Neural progenitor cell (in vitro differentiated cells): ENCODE measurements around the gene EYA3. TPM values are rescaled to one million over a fixed set of nuclear protein-coding genes. Genes with fewer than 3 reads are reported as not detected.
A peak's percentile ranks its signal among the peaks of the same experiment; 100 is the strongest.

Experiments used
- DNase-seq: peaks from one replicate; pipeline ENCODE4 v3.0.0-alpha.2; 2016; ENCODE audit warnings: low spot score
- H2AFZ ChIP-seq: fragments of 200-600 bp; sonication (generic); replicated peaks from 2 replicates; pipeline ENCODE4 v1.6.1; 2016; ENCODE audit warnings: antibody characterized with exemption
- H3F3A ChIP-seq: fragments of 200-600 bp; sonication (generic); 2 replicates; pipeline ENCODE4 v1.6.1; 2016; ENCODE audit warnings: antibody characterized with exemption, low read depth
- H3K27ac ChIP-seq: fragments of 200-600 bp; sonication (generic); 2 replicates; pipeline ENCODE4 v1.5.1; 2016; ENCODE audit warnings: mild to moderate bottlenecking
- H3K27me3 ChIP-seq: fragments of 200-600 bp; sonication (generic); 2 replicates; pipeline ENCODE4 v1.6.1; 2016; ENCODE audit warnings: mild to moderate bottlenecking, moderate library complexity
- H3K36me3 ChIP-seq: fragments of 200-600 bp; sonication (generic); 2 replicates; pipeline ENCODE4 v1.5.1; 2016
- H3K4me1 ChIP-seq: fragments of 200-600 bp; sonication (generic); 2 replicates; pipeline ENCODE4 v1.6.1; 2016; ENCODE audit warnings: mixed run types
- H3K4me2 ChIP-seq: fragments of 200-600 bp; sonication (generic); 2 replicates; pipeline ENCODE4 v1.6.1; 2016
- H3K4me3 ChIP-seq: fragments of 200-600 bp; sonication (generic); 2 replicates; pipeline ENCODE4 v1.5.1; 2016
- H3K79me2 ChIP-seq: fragments of 200-600 bp; sonication (generic); 2 replicates; pipeline ENCODE4 v1.6.1; 2016; ENCODE audit warnings: low read depth
- H3K9ac ChIP-seq: fragments of 200-600 bp; sonication (generic); 2 replicates; pipeline ENCODE4 v1.6.1; 2016
- H3K9me3 ChIP-seq: fragments of 200-600 bp; sonication (generic); 2 replicates; pipeline ENCODE4 v1.5.1; 2016; ENCODE audit warnings: low read depth
- H4K20me1 ChIP-seq: fragments of 200-600 bp; sonication (generic); 2 replicates; pipeline ENCODE4 v1.6.1; 2016; ENCODE audit warnings: low read depth
- H3K27ac Mint-ChIP-seq: 3 replicates; pipeline ENCODE4 v1.8.0; 2021; ENCODE audit warnings: mixed read lengths
- H3K27me3 Mint-ChIP-seq: 2 replicates; pipeline ENCODE4 v1.8.0; 2022; ENCODE audit warnings: low read depth, mild to moderate bottlenecking, inconsistent platforms, moderate library complexity, mixed read lengths; ENCODE audit not compliant: insufficient read depth
- H3K36me3 Mint-ChIP-seq: 3 replicates; pipeline ENCODE4 v1.8.0; 2021; ENCODE audit warnings: mixed read lengths
- H3K4me1 Mint-ChIP-seq: 3 replicates; pipeline ENCODE4 v1.8.0; 2021; ENCODE audit warnings: mixed read lengths
- H3K4me3 Mint-ChIP-seq: 3 replicates; pipeline ENCODE4 v1.8.0; 2021; ENCODE audit warnings: mild to moderate bottlenecking, moderate library complexity, mixed read lengths
- H3K9me3 Mint-ChIP-seq: 3 replicates; pipeline ENCODE4 v1.8.0; 2020; ENCODE audit warnings: mixed read lengths
- EZH2 ChIP-seq: fragments of 200-600 bp; sonication (generic); IDR thresholded peaks from 2 replicates; pipeline ENCODE4 v1.6.1; 2017; ENCODE audit warnings: antibody characterized with exemption, mild to moderate bottlenecking, moderate library complexity
- EZH2phosphoT487 ChIP-seq: fragments of 200-600 bp; sonication (generic); IDR thresholded peaks from 2 replicates; pipeline ENCODE4 v1.6.1; 2017; ENCODE audit warnings: antibody characterized with exemption
- total RNA-seq: library from RNA; depleted of rRNA; stranded (reverse); fragments of >200 nt; gene quantifications from 2 replicates; pipeline ENCODE4 v1.2.3, GENCODE V29; 2015; ENCODE audit warnings: low replicate concordance
- TF ChIP-seq, protein P1 (sequence below): fragments of 200-600 bp; sonication (generic); IDR thresholded peaks from 2 replicates; pipeline ENCODE4 v1.5.1; 2017; ENCODE audit warnings: antibody characterized with exemption, mild to moderate bottlenecking

The EYA3 gene
- total RNA-seq, 1 donor from 2014 or later: 32.9 TPM

DNA sequence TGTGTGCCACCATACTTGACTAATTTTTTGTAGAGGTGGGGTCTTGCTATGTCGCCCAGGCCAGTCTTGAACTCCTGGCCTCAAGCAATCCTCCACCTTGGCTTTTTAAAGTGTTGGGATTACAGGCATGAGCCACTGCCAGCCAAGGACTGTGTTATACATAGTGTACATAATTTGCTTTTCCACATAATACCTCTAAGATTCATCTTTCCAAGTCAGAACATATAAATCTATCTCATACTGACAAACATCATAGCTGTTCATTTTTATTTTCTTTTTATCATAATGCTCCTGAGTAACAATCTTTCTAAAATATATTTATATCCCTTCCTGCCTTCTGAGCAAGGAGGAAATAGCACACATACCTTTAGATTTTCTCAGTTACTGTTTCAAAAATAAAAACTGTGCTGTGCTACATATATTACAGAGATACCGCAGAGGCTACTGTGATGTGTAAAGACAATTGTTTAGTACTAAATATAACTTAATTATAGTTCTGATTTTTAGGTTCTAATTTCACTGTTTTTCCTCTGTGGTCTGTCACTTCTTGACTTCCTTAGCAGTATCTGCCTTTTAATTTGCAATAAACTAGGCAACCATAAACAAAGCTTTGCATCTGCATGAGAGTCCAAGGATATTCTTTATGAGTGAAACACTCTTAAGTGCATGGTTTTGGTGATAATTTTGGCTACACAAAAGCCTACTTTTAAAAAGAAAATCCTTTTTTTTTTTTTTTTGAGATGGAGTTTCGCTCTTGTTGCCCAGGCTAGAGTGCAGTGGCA is 59.3 kb downstream of the EYA3 start:
- Histone ChIP-seq H3K9ac (no peak overlapping the region), H3K4me3 (no peak overlapping the region), H3K27ac (no peak overlapping the region), H3K4me2 (no peak overlapping the region), H4K20me1 (no peaks in the 10 kb centered on the region), H3F3A (no peaks in the 10 kb centered on the region), H3K36me3 (no peaks in the 10 kb centered on the region), H3K9me3 (no peaks in the 10 kb centered on the region), H3K79me2 (no peaks in the 10 kb centered on the region), H2AFZ (no peak overlapping the region), H3K27me3 (no peaks in the 10 kb centered on the region), H3K4me1 (no peaks in the 10 kb centered on the region)
- H3K4me1 Mint-ChIP-seq: no peaks in the 10 kb centered on the region
- peaks cover 2% of the 10 kb centered on the region for H3K36me3 Mint-ChIP-seq
- H3K4me3 Mint-ChIP-seq: no peak overlapping the region
- DNase-seq: no peak
- H3K27ac Mint-ChIP-seq: no peak overlapping the region
- H3K9me3 Mint-ChIP-seq: no peaks in the 10 kb centered on the region
- H3K27me3 Mint-ChIP-seq: no peaks in the 10 kb centered on the region
- no peak for TF ChIP-seq EZH2
- no peak for TF ChIP-seq EZH2phosphoT487

GRCh38 chr1:28027660-28028059 is 60.8 kb downstream of the EYA3 start:
- no peak for DNase-seq
- Histone ChIP-seq H3K79me2 (no peaks in the 10 kb centered on the region), H3K27ac (peak overlapping the region; percentile 18), H3F3A (no peaks in the 10 kb centered on the region), H3K9ac (no peak overlapping the region), H3K27me3 (no peaks in the 10 kb centered on the region), H3K36me3 (no peaks in the 10 kb centered on the region), H4K20me1 (no peaks in the 10 kb centered on the region), H3K9me3 (no peaks in the 10 kb centered on the region), H3K4me3 (no peak overlapping the region), H3K4me1 (no peaks in the 10 kb centered on the region), H2AFZ (no peak overlapping the region), H3K4me2 (no peak overlapping the region)
- Mint-ChIP-seq H3K27ac (no peak overlapping the region), H3K36me3 (peaks cover 2% of the 10 kb centered on the region), H3K9me3 (no peaks in the 10 kb centered on the region), H3K4me3 (no peak overlapping the region), H3K4me1 (no peaks in the 10 kb centered on the region), H3K27me3 (no peaks in the 10 kb centered on the region)
- TF ChIP-seq EZH2 (no peak), EZH2phosphoT487 (no peak)
- TF ChIP-seq, protein P1, sequence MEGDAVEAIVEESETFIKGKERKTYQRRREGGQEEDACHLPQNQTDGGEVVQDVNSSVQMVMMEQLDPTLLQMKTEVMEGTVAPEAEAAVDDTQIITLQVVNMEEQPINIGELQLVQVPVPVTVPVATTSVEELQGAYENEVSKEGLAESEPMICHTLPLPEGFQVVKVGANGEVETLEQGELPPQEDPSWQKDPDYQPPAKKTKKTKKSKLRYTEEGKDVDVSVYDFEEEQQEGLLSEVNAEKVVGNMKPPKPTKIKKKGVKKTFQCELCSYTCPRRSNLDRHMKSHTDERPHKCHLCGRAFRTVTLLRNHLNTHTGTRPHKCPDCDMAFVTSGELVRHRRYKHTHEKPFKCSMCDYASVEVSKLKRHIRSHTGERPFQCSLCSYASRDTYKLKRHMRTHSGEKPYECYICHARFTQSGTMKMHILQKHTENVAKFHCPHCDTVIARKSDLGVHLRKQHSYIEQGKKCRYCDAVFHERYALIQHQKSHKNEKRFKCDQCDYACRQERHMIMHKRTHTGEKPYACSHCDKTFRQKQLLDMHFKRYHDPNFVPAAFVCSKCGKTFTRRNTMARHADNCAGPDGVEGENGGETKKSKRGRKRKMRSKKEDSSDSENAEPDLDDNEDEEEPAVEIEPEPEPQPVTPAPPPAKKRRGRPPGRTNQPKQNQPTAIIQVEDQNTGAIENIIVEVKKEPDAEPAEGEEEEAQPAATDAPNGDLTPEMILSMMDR: no peak

- DNase-seq: no peak
- Histone ChIP-seq H2AFZ (no peak overlapping the region), H4K20me1 (no peaks in the 10 kb centered on the region), H3K4me2 (no peak overlapping the region), H3K36me3 (no peaks in the 10 kb centered on the region), H3K4me3 (no peak overlapping the region), H3K79me2 (no peaks in the 10 kb centered on the region), H3K9ac (no peak overlapping the region), H3K27ac (peak overlapping the region; percentile 18), H3F3A (no peaks in the 10 kb centered on the region), H3K4me1 (no peaks in the 10 kb centered on the region), H3K27me3 (no peaks in the 10 kb centered on the region), H3K9me3 (no peaks in the 10 kb centered on the region)
- Mint-ChIP-seq H3K36me3 (peaks cover 2% of the 10 kb centered on the region), H3K27ac (no peak overlapping the region), H3K4me1 (no peaks in the 10 kb centered on the region), H3K4me3 (no peak overlapping the region), H3K27me3 (no peaks in the 10 kb centered on the region), H3K9me3 (no peaks in the 10 kb centered on the region)
- no peak for TF ChIP-seq EZH2phosphoT487
- TF ChIP-seq, protein P1: no peak
- no peak for TF ChIP-seq EZH2
These were observed 61.2 kb downstream of the EYA3 start for GRCh38 chr1:28027238-28027637.

- H3K9me3 Mint-ChIP-seq: no peaks in the 10 kb centered on the region
- H3K27me3 ChIP-seq: no peaks in the 10 kb centered on the region
- H4K20me1 ChIP-seq: no peaks in the 10 kb centered on the region
- no peaks in the 10 kb centered on the region for H3K4me1 ChIP-seq
- no peak overlapping the region for H3K4me2 ChIP-seq
- H3K9ac ChIP-seq: no peak overlapping the region
- no peaks in the 10 kb centered on the region for H3K79me2 ChIP-seq
- DNase-seq: no peak
- H3K4me3 ChIP-seq: no peak overlapping the region
- H3K36me3 ChIP-seq: no peaks in the 10 kb centered on the region
- no peak overlapping the region for H2AFZ ChIP-seq
- H3F3A ChIP-seq: no peaks in the 10 kb centered on the region
- peaks cover 2% of the 10 kb centered on the region for H3K36me3 Mint-ChIP-seq
- H3K27me3 Mint-ChIP-seq: no peaks in the 10 kb centered on the region
- H3K27ac Mint-ChIP-seq: no peak overlapping the region
- H3K4me3 Mint-ChIP-seq: no peak overlapping the region
- TF ChIP-seq EZH2phosphoT487: no peak
- TF ChIP-seq EZH2: no peak
- TF ChIP-seq, protein P1: no peak
- peaks cover under 1% of the 10 kb centered on the region for H3K4me1 Mint-ChIP-seq
- H3K9me3 ChIP-seq: no peaks in the 10 kb centered on the region
- no peak overlapping the region for H3K27ac ChIP-seq
These were observed 62.1 kb downstream of the EYA3 start for GRCh38 chr1:28026329-28026728.
